Activated CD4-positive, alpha-beta T cell treated with anti-CD3 and anti-CD28 coated beads for 36 hours (primary cell): ENCODE data around the gene PRND. TPM values are rescaled to one million over a fixed set of nuclear protein-coding genes. Genes with fewer than 3 reads are reported as not detected.

Experiments used
- total RNA-seq, 2 experiments: library from RNA; stranded (reverse); gene quantifications; one replicate each; pipeline ENCODE4 v1.2.3, GENCODE V29; 2021

The PRND gene
- total RNA-seq, 2 experiments from 2014 or later: not detected

Other genes starting within 250 kb of the PRND start
- 10 to 100 TPM; 42.4 to 43.8 TPM for gene PRNP, start 35.5 kb upstream of the PRND start, total RNA-seq
- 10 to 100 TPM; 49.1 to 53.7 TPM for gene RASSF2, start 101.7 kb downstream of the PRND start, total RNA-seq